GM10266 (cell line): ENCODE results near the gene GH2.

Source experiments
- DNase-seq: peaks from one replicate; pipeline ENCODE4 v3.0.0; 2012; ENCODE audit errors: extremely low spot score
- CTCF ChIP-seq: IDR thresholded peaks from 2 replicates; pipeline ENCODE4 v1.5.1; 2012; ENCODE audit warnings: mild to moderate bottlenecking, low read depth; ENCODE audit not compliant: control insufficient read depth, insufficient read depth; ENCODE audit errors: missing control alignments

The GH2 gene

GRCh38 chr17:63842173-63842539 lies 39.6 kb downstream of the GH2 start:
- no peak for TF ChIP-seq CTCF
- DNase-seq, result no peak

- TF ChIP-seq CTCF, result no peak
- no peak for DNase-seq
Observed at GRCh38 chr17:63841350-63842172, 40.2 kb downstream of the GH2 start.

- DNase-seq, result no peak
- TF ChIP-seq CTCF, result no peak
Observed at GRCh38 chr17:63840591-63841349, 41.0 kb downstream of the GH2 start.

- no peak for TF ChIP-seq CTCF
- DNase-seq, result no peak
Observed at GRCh38 chr17:63838631-63839171, 43.0 kb downstream of the GH2 start.

- no peak for TF ChIP-seq CTCF
- no peak for DNase-seq
Observed at GRCh38 chr17:63837962-63838600, 43.7 kb downstream of the GH2 start.

- TF ChIP-seq CTCF, result no peak
- DNase-seq, result no peak
Observed at GRCh38 chr17:63837480-63837879, 44.3 kb downstream of the GH2 start.
